Epithelial cell of proximal tubule (primary cell): ENCODE measurements around the gene LRRC3C. TPM values are rescaled to one million over a fixed set of nuclear protein-coding genes. Genes with fewer than 3 reads are reported as not detected.
"Not testable (repeated sequence)": the region's sequence is repeated elsewhere in the genome, so short reads cannot be mapped to it uniquely, and the experiment has no call there.

Source experiments
- DNase-seq: peaks from one replicate; pipeline ENCODE4 v3.0.0-alpha.2; 2011; ENCODE audit warnings: low read depth
- H3K4me3 ChIP-seq: 2 replicates; pipeline ENCODE4 v1.5.1; 2011; ENCODE audit warnings: low read depth, mild to moderate bottlenecking, low read length
- CTCF ChIP-seq: conservative IDR thresholded peaks from 2 replicates; pipeline ENCODE4 v1.5.1; 2012; ENCODE audit warnings: low read depth, mild to moderate bottlenecking, low read length
- total RNA-seq: library from RNA; depleted of rRNA; stranded (reverse); fragments of >200 nt; gene quantifications from 2 replicates; pipeline ENCODE4 v1.2.3, GENCODE V29; 2015

The LRRC3C gene, protein sequence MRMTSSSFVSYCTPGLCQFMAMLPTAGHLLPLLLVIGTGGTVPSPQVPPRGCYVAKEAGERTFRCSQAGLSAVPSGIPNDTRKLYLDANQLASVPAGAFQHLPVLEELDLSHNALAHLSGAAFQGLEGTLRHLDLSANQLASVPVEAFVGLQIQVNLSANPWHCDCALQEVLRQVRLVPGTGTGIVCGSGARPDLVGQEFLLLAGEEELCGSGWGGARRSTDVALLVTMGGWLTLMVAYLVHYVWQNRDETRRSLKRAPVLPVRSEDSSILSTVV
- total RNA-seq: not detected in 2 replicates

DNA sequence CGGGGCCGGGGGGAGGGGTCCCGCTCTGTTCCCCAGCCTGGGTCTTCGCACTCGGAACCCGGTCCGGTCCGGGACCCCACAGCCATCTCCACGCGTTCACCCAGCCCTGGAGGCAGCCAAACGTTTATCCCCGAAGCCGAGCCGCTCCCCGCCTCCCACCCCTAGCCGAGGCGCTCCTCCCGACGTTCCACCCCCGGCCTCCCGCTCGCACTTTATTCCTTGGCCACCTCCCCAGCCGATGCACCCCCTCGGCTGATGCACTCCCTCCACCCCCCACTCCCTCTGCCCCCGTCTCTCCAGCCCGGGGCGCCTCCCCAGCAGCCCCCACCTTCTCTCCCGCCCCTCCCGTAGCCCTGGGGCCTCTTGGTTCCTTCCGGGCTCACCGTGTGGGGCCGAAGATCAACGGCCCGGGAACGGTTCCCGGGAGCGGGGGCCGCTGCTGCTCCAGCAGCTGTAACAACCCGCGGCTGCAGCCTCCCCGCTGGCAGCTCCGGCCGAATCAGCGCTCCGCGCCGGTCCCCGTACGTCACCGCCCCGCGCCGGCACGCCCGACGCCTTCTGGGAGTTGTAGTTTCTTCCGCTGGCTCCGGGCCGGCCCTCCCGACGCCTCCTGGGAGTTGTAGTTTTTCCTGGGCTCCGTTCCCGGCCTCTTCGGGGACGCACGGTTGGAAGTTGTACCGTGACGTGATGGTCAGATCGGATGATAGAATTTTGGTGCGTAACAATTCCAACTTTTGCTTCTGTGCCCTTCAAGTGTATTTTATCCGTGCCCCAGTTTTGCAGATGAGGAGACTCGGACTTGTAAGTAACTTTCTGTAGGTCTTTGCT, at the start of gene LRRC3C, which contains the start of gene ORMDL3:
TSS of gene LRRC3C (plus strand) at position 632 of the 828 bp plus-strand sequence. CDS start 13,792 bp downstream, outside the sequence.
TSS of gene ORMDL3 (minus strand) at position 501 of the 828 bp plus-strand sequence. CDS start 3,398 bp downstream, outside the sequence.
- DNase-seq: no peak
- TF ChIP-seq CTCF: no peak
- H3K4me3 ChIP-seq: peak within 1 kb of the TSS; percentile 86

DNA sequence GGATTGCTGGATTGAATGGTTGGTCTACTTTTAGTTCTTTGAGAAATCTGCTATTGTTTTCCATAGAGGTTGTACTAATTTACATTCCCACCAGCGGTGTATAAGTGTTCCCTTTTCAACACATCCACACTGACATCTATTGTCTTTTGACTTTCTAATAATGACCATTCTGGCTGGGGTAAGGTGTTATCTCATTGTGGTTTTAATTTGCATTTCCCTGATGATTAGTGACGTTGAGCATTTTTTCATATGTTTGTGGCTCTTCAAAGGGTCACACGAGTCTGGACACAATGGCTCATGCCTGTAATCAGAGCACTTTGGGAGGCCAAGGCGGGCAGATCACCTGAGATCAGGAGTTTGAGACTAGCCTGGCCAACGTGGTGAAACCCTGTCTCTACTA, 41.4 kb upstream of the LRRC3C start:
- not testable (repeated sequence) for DNase-seq, H3K4me3 ChIP-seq

DNA sequence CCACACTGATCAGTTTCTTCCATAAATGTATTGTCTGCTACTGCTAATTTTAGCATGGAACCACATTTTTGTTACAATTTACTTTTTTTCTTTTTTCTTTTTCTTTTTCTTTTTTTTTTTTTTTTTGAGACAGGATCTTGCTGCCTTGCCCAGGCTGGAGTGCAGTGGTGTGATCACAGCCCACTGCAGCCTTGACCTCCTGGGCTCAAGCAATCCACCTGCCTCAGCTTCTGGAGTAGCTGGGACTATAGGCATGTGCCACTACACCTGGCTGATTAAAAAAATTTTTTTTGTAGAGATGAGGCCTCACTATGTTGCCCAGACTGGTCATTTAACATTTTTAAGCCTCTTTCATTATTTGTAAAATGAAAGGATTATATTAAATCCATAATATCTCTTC, 40.5 kb upstream of the LRRC3C start:
- H3K4me3 ChIP-seq: no peak overlapping the region
- no peak for TF ChIP-seq CTCF
- no peak for DNase-seq

DNA sequence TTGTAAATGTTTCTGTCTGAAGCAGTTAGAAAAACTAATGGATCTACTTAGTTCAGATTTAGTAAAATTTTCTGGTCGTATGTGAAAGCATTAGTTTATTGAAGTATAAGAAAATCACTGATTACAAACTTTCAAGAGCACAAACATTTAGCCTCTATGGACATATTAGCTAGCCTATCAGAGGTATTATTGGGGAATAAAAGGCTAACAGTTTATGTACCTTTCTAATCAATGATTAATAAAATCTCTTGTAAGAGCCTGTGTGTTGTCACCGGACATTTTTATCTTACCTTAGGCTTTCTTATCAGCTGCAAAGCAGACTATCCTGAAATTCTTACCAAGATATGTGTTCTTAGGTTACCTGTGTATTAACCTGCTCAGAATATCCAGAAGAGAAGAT, 38.3 kb upstream of the LRRC3C start:
- no peak for DNase-seq

DNA sequence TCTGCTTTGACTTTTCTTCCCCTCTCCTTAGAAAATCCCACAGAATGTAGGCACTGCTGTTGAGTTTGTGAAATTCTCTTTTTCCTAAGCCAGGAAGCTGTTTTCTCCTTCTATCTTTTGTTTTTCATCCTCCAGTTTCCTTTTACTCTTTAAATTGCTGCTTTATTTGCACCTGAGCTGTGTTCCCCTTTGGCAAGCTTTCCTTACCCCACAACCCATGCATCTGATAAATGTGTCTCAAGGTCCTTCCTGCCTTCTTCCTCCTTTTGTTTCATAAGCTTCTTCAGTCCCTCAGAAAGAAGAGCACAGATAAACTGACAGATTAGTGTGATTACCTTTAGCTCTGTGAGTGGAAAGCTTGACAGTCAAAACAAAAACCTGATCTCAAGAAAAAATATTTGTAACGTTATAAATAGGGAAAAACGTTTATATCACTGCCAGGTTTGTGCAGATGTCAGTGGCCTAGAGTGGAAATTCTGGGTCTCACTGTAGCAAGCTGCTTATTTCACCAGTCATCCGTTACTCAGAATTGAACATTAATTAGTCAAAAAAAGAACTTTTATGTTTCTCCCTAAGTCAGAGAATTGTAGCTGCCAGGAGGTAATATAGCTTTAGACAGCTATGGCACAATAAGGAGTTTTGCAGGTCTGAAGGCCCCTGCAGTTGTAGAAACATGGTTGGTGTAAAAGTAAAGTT, 32.7 kb upstream of the LRRC3C start:
- H3K4me3 ChIP-seq: no peak overlapping the region
- DNase-seq: no peak
- no peak for TF ChIP-seq CTCF

More for the DNA sequence above, 38.3 kb upstream of the LRRC3C start:
- H3K4me3 ChIP-seq: no peak overlapping the region
- no peak for TF ChIP-seq CTCF

DNA sequence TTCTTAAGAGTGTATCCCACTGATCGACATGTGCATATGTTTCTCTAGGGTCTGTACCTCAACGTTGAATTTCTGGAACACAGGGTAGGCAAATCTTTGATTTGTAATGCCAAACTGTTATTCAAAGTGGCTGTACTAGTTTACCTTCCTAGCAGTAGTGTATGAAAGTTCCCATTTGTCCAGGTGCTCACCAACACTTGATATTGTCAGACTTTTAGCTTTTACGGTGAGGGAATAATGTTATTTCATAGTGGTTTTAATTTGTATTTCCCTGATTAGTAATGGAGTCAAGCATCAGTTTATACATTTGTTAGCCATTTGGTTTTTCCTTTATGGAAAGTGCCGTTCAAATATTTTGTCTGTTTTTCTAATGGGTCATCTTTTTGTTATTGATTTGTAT, 29.4 kb upstream of the LRRC3C start:
- no peak for DNase-seq
- no peak for TF ChIP-seq CTCF
- no peak overlapping the region for H3K4me3 ChIP-seq

DNA sequence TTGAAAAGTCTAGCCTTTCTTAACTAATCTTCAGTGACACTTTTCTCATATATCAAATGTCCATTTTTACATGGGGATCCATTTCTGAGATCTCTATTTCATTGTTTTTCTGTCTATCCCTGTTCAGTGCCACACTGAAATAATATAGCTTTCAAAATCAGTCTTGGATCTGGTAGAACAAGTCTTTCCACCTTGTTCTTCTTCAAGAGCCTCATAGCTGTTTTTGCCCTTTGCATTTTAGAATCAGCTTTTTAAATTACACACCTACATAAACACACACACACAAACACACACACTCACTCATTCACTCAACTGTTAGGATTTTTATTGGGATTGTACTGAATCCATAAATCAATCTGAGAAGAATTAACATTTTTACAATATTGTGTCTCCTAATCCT, 28.3 kb upstream of the LRRC3C start:
- no peak overlapping the region for H3K4me3 ChIP-seq
- no peak for DNase-seq
- no peak for TF ChIP-seq CTCF

GRCh38 chr17:39902027-39902426, 25.5 kb upstream of the LRRC3C start:
- not testable (repeated sequence) for H3K4me3 ChIP-seq

More at GRCh38 chr17:39902027-39902426, 25.5 kb upstream of the LRRC3C start:
- not testable (repeated sequence) for DNase-seq
